Upper lobe of left lung (tissue), 6 donors: Measurements from ENCODE around the gene CENPK. TPM values are rescaled to one million over a fixed set of nuclear protein-coding genes. Genes with fewer than 3 reads are reported as not detected.

Experiments
- ATAC-seq, 2 donors: fragments of 200-7000 bp; cut with Tn5 transposase; one replicate each; pipeline ENCODE4 v1.9.1; 2022; ENCODE audit warnings: mild to moderate bottlenecking in 2 of 2, moderate library complexity in 2 of 2; ENCODE audit not compliant: low FRiP score in 2 of 2
- DNase-seq, 2 donors: peaks; one replicate each; pipeline ENCODE4 v3.0.0-alpha.2; 2019 to 2020
- H3K27ac ChIP-seq, 4 donors: fragments of 200-600 bp; sonication (generic); one replicate each; pipeline ENCODE4 v1.5.1; 2016 to 2019
- H3K27me3 ChIP-seq, 4 donors: fragments of 200-600 bp; sonication (generic); one replicate each; pipeline ENCODE4 v1.5.1; 2017 to 2019
- H3K36me3 ChIP-seq, 4 donors: fragments of 200-600 bp; sonication (generic); one replicate each; pipeline ENCODE4 v1.5.1; 2016 to 2019
- H3K4me1 ChIP-seq, 4 donors: fragments of 200-600 bp; sonication (generic); one replicate each; pipeline ENCODE4 v1.5.1; 2018 to 2019
- H3K4me3 ChIP-seq, 4 donors: fragments of 200-600 bp; sonication (generic); one replicate each; pipeline ENCODE4 v1.5.1; 2017 to 2019; ENCODE audit warnings: mild to moderate bottlenecking in 2 of 4, moderate library complexity in 1 of 4
- H3K9me3 ChIP-seq, 4 donors: fragments of 200-600 bp; sonication (generic); one replicate each; pipeline ENCODE4 v1.5.1; 2018 to 2019
- CTCF ChIP-seq, 6 experiments: fragments of 450-650 bp in 4 of 6; fragments of 200-600 bp in 2 of 6; sonication (generic) in 2 of 6; IDR thresholded peaks; one replicate each; pipeline ENCODE4 v1.5.1; 2016 to 2019; ENCODE audit warnings: antibody characterized with exemption in 6 of 6
- EP300 ChIP-seq, 4 donors: sonication (generic); formaldehyde crosslinking; IDR thresholded peaks; one replicate each; pipeline ENCODE4 v1.5.1; 2017; ENCODE audit warnings: antibody characterized with exemption in 4 of 4, control low read depth in 2 of 4
- POLR2A ChIP-seq, 4 donors: fragments of 450-650 bp; IDR thresholded peaks; one replicate each; pipeline ENCODE4 v1.5.1; 2016 to 2017; ENCODE audit warnings: antibody characterized with exemption in 4 of 4, mild to moderate bottlenecking in 2 of 4
- POLR2AphosphoS5 ChIP-seq, 2 donors: sonication (generic); formaldehyde crosslinking; IDR thresholded peaks; one replicate each; pipeline ENCODE4 v1.5.1; 2017; ENCODE audit warnings: antibody characterized with exemption in 2 of 2
- WGBS, 2 donors: methylation state at CpG; one replicate each; pipeline ENCODE4 v1.1.5; 2017 to 2018; 5-methylcytosine and 5-hydroxymethylcytosine counted together
- total RNA-seq, 6 donors: library from RNA; depleted of rRNA in 4 of 6; stranded (reverse); fragments of >200 nt in 4 of 6; gene quantifications; one replicate each; pipeline versions ENCODE4 v1.1.0 to v1.2.1, GENCODE V29; 2016 to 2021
- donor health status: DM: no; HTN: no; CAD: no; lungs with moderate emphysema.
- donor health status: DM: no; HTN: yes; CAD: no; lungs with severe emphysema.

CENPK gene
- total RNA-seq, 6 donors from 2014 or later, result 2.3 to 23.0 (median 4.3) TPM; not detected in 1

DNA sequence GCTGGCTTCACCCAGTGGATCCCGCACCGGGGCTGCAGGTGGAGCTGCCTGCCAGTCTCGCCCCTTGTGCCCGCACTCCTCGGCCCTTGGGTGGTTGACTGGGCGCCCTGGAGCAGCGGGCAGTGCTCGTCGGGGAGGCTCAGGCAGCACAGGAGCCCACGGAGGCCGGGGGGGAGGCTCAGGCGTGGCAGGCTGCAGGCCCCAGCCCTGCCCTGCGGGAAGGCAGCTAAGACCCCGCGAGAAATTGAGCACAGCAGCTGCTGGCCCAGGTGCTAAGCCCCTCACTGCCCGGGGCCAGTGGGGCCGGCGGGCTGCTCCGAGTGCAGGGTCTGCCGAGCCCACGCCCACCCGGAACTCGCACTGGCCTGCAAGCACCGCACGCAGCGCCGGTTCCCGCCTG lies 77.6 kb downstream of the CENPK start:
- H3K27me3 ChIP-seq, result no peaks in the 10 kb centered on the region
- H3K27ac ChIP-seq, result no peak overlapping the region
- no peaks in the 10 kb centered on the region for H3K9me3 ChIP-seq
- H3K4me1 ChIP-seq, result peaks cover 7 to 18% (median 14%) of the 10 kb centered on the region in 4 donors
- DNase-seq, result peak in 1 of 2 donors; percentile 75
- no peaks in the 10 kb centered on the region for H3K36me3 ChIP-seq
- WGBS, 2 donors, result 98 to 100% methylated on average over 8 to 28 of the region's 28 CpGs
- no peak overlapping the region for H3K4me3 ChIP-seq
- TF ChIP-seq POLR2AphosphoS5 (IDR thresholded peaks at IDR 0.05), result no peak
- TF ChIP-seq EP300 (IDR thresholded peaks at IDR 0.05), result no peak
- no peak for TF ChIP-seq POLR2A (IDR thresholded peaks at IDR 0.05)
- TF ChIP-seq CTCF (IDR thresholded peaks at IDR 0.05), result no peak
- ATAC-seq, result no peak

GRCh38 chr5:65483546-65484346 lies 79.2 kb downstream of the CENPK start:
- ATAC-seq (peak; percentile 73 to 81), DNase-seq (no peak)
- Histone ChIP-seq H3K27me3 (no peaks in the 10 kb centered on the region), H3K4me1 (peaks cover 14 to 25% (median 16%) of the 10 kb centered on the region in 4 donors), H3K4me3 (peak overlapping the region; percentile 15 to 57 (median 51)), H3K9me3 (no peaks in the 10 kb centered on the region), H3K36me3 (no peaks in the 10 kb centered on the region), H3K27ac (peak overlapping the region; percentile 76 to 86 (median 82))
- 34 to 38% methylated on average over 3 of the region's 3 CpGs for WGBS, 2 donors
- TF ChIP-seq EP300 (IDR thresholded peaks at IDR 0.05), result no peak
- no peak for TF ChIP-seq POLR2AphosphoS5 (IDR thresholded peaks at IDR 0.05)
- TF ChIP-seq CTCF (IDR thresholded peaks at IDR 0.05), result peak; percentile 39 to 72 (median 48)
- TF ChIP-seq POLR2A (IDR thresholded peaks at IDR 0.05), result no peak

DNA sequence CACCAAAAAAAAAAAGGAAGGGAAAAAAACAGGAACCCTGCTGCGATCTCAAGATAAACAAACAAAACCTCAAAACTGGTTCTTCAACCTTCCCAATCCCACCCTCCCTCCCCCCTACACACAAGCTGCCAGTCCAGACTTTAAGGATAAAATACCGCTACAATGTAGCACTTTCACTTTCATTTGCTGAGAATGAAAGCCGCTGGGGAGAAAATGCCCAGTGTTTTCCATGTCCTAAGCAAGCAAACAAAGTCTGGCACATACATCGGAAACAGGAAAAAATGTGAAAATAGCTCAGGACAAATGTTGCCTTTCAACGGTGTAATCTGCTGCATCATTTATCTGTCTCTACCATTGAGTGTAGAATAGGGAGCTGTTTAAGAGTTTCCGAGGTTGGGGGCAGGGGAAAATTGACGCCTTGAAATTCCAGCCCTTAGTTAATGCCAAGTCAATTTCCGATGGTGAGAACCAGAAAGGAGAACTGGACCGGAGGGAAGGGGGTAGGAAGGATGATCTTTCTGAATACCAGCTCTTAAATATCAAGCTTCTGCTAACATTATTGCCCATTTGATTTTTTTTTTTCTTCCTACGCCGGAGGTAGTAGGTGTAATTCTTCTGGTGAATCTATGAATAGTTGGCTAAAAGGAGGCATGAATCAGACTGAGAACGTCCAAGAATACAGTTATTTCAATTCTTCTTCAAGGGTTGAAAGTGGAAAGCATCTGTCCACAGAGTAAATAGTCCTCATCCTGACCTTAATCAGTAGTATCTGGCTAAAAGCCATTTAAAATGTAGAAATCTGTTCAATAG lies 80.0 kb downstream of the CENPK start:
- peak overlapping the region; percentile 76 to 86 (median 82) for H3K27ac ChIP-seq
- DNase-seq (no peak), ATAC-seq (peak; percentile 63 to 72)
- H3K27me3 ChIP-seq, result no peaks in the 10 kb centered on the region
- TF ChIP-seq EP300 (IDR thresholded peaks at IDR 0.05) (no peak), POLR2A (IDR thresholded peaks at IDR 0.05) (no peak), POLR2AphosphoS5 (IDR thresholded peaks at IDR 0.05) (no peak)
- WGBS, 2 donors, result 0 to 1% methylated on average over 12 of the region's 12 CpGs
- H3K9me3 ChIP-seq, result no peaks in the 10 kb centered on the region
- peaks cover 14 to 25% (median 16%) of the 10 kb centered on the region in 4 donors for H3K4me1 ChIP-seq
- H3K4me3 ChIP-seq, result peak overlapping the region; percentile 15 to 57 (median 51)
- H3K36me3 ChIP-seq, result no peaks in the 10 kb centered on the region

DNA sequence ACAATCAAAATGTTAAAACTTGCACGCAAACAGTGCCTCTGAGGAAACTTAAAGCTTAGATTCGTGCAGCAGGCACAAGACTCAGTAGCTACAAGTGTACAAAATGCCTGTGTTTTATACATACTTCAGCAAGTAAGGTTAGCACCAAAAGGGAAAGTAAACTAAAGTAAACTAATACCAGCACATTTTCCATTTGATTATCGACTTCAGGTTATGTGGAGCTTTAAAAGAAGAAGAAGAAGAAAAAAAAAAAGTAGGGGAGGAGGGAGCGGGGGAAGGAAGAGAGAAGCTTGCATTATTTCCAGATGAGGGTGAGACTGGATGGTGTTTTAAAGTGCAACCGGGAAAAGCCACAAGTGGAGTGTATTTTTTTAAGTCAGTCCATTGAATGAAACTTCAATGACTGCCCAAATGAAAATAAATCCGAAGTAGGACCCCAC lies 80.7 kb downstream of the CENPK start:
- 0 to 1% methylated on average over 6 of the region's 6 CpGs for WGBS, 2 donors
- Histone ChIP-seq H3K36me3 (no peaks in the 10 kb centered on the region), H3K4me3 (peak overlapping the region; percentile 15 to 57 (median 51)), H3K27me3 (no peaks in the 10 kb centered on the region), H3K27ac (peak overlapping the region; percentile 76 to 86 (median 82)), H3K4me1 (peaks cover 14 to 25% (median 16%) of the 10 kb centered on the region in 4 donors), H3K9me3 (no peaks in the 10 kb centered on the region)
- DNase-seq, result no peak
- TF ChIP-seq POLR2AphosphoS5 (IDR thresholded peaks at IDR 0.05) (no peak), POLR2A (IDR thresholded peaks at IDR 0.05) (no peak), CTCF (IDR thresholded peaks at IDR 0.05) (no peak), EP300 (IDR thresholded peaks at IDR 0.05) (no peak)
- ATAC-seq, result peak in 1 of 2 donors; percentile 9
